Gastroesophageal sphincter (tissue), 3 donors: ENCODE measurements around the gene NEMP1.

Experiments
- CTCF ChIP-seq, 4 experiments: fragments of 200-600 bp in 2 of 4; fragments of 450-650 bp in 2 of 4; sonication (generic) in 1 of 4; IDR thresholded peaks; one replicate each; pipeline ENCODE4 v1.5.1; 2017 to 2019; ENCODE audit warnings: antibody characterized with exemption in 4 of 4, mild to moderate bottlenecking in 2 of 4, moderate library complexity in 2 of 4
- EP300 ChIP-seq: sonication (generic); formaldehyde crosslinking; IDR thresholded peaks from one replicate; pipeline ENCODE4 v1.6.1; 2017; ENCODE audit warnings: antibody characterized with exemption, mild to moderate bottlenecking
- POLR2A ChIP-seq, 2 donors: fragments of 450-650 bp; IDR thresholded peaks; one replicate each; pipeline ENCODE4 v1.6.1; 2017; ENCODE audit warnings: antibody characterized with exemption in 2 of 2, mild to moderate bottlenecking in 2 of 2, moderate library complexity in 1 of 2

- TF ChIP-seq POLR2A (IDR thresholded peaks at IDR 0.05): no peak
- no peak for TF ChIP-seq EP300
- TF ChIP-seq CTCF (IDR thresholded peaks at IDR 0.05): no peak
These were observed 18.9 kb upstream of the NEMP1 start for GRCh38 chr12:57097554-57097835.
